Activated naive CD8-positive, alpha-beta T cell treated with anti-CD3 and anti-CD28 coated beads, Interleukin-2, amount 50 U/mL, for 24 hours (primary cell): ENCODE data around the gene SMARCD1.

Experiments
- ATAC-seq: fragments of 150-1000 bp; cut with Tn5 transposase; one replicate; pipeline ENCODE4 v1.10.0; 2021
- DNase-seq: peaks from one replicate; pipeline ENCODE4 v3.0.0; 2021
- H3K27ac Mint-ChIP-seq: one replicate; pipeline ENCODE4 v1.8.0; 2021; ENCODE audit warnings: mild to moderate bottlenecking, mixed read lengths
- H3K27me3 Mint-ChIP-seq: one replicate; pipeline ENCODE4 v1.8.0; 2021; ENCODE audit warnings: mixed read lengths
- H3K36me3 Mint-ChIP-seq: one replicate; pipeline ENCODE4 v1.8.0; 2021; ENCODE audit warnings: low read depth, mixed read lengths
- H3K4me1 Mint-ChIP-seq: one replicate; pipeline ENCODE4 v1.8.0; 2021; ENCODE audit warnings: mixed read lengths
- H3K4me3 Mint-ChIP-seq: one replicate; pipeline ENCODE4 v1.8.0; 2021; ENCODE audit warnings: mild to moderate bottlenecking, moderate library complexity, mixed read lengths
- H3K9me3 Mint-ChIP-seq: one replicate; pipeline ENCODE4 v1.8.0; 2021; ENCODE audit warnings: mixed read lengths

The SMARCD1 gene

GRCh38 chr12:50084775-50085614 lies at the start of gene SMARCD1:
SMARCD1 (plus strand) TSS chr12:50085342; CDS start chr12:50085370, 28 bp downstream.
- H3K27ac Mint-ChIP-seq, result peak within 1 kb of the TSS; percentile 96
- peak; percentile 88 for DNase-seq
- H3K4me3 Mint-ChIP-seq, result peak within 1 kb of the TSS; percentile 91
- no peaks in the 10 kb centered on the region for H3K9me3 Mint-ChIP-seq
- H3K27me3 Mint-ChIP-seq, result no peaks in the 10 kb centered on the region
- ATAC-seq, result peak; percentile 94
- H3K4me1 Mint-ChIP-seq, result peaks cover 45% of the 10 kb centered on the region
- H3K36me3 Mint-ChIP-seq, result peaks cover 19% of the 10 kb centered on the region

DNA sequence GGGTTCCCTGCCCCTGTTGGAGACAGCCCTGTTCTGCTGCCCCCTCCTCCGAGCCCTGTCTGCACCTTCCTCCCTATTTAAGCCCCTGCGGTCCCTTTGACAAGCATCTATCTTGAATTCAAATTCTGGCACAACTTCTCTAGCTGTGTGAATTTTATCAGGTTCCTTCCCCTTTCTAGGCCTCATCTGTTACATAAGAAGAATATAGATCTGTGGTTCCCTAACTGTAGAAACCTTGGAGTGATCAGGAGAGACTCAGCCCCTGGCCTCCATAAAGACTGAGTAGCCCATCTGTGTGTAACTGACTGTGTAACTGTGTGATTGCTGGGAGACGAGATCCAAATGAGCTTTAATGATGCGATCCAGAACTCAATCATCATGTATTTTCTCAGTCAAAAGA lies 46.8 kb upstream of the SMARCD1 start:
- H3K27me3 Mint-ChIP-seq, result peaks cover 8% of the 10 kb centered on the region
- no peak for ATAC-seq
- H3K27ac Mint-ChIP-seq, result no peak overlapping the region
- no peak overlapping the region for H3K4me3 Mint-ChIP-seq
- no peaks in the 10 kb centered on the region for H3K36me3 Mint-ChIP-seq
- no peaks in the 10 kb centered on the region for H3K9me3 Mint-ChIP-seq
- no peak for DNase-seq
- H3K4me1 Mint-ChIP-seq, result peaks cover 6% of the 10 kb centered on the region

DNA sequence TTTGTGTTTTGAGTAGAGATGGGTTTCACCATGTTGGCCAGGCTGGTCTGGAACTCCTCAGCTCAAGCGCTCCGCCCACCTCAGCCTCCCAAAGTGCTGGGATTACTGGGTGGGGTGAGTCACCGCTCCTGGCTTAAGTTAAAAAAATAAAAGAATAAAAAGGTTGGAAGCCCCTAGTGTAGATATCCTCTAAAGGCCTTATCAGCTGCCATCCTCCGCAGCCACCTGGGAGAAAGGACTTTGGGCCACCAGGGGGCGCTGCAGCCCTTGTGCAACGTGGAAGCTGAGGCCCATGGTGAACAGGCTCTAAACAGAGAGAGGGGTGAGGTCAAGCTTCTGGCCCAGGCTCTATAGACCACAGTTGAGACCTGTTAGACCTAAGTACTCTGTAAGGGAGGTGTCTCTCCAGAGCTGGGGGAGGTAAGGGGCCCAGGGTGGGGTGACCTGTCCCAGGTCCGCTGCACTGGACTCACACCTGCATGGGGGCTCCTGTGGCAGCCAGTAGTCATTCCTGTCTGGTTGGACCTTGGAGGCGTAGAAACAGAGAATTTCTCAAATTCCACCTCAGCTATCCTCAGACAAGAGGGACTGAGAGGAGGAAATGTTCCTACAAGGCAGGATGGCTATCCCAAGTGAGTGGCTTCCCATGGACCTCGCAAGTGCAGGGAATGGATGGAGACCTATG lies 45.8 kb upstream of the SMARCD1 start:
- Mint-ChIP-seq H3K27ac (no peak overlapping the region), H3K4me3 (no peak overlapping the region), H3K36me3 (no peaks in the 10 kb centered on the region), H3K27me3 (peaks cover 8% of the 10 kb centered on the region), H3K9me3 (no peaks in the 10 kb centered on the region), H3K4me1 (peaks cover 6% of the 10 kb centered on the region)
- DNase-seq (peak; percentile 95), ATAC-seq (peak; percentile 87)

- Mint-ChIP-seq H3K4me1 (peaks cover 6% of the 10 kb centered on the region), H3K4me3 (no peak overlapping the region), H3K36me3 (no peaks in the 10 kb centered on the region), H3K27ac (no peak overlapping the region), H3K27me3 (peaks cover 3% of the 10 kb centered on the region), H3K9me3 (no peaks in the 10 kb centered on the region)
- DNase-seq, result no peak
- no peak for ATAC-seq
These were observed 44.5 kb upstream of the SMARCD1 start for GRCh38 chr12:50040657-50041056.

GRCh38 chr12:50041062-50041860 lies 43.9 kb upstream of the SMARCD1 start:
- DNase-seq (no peak), ATAC-seq (no peak)
- no peaks in the 10 kb centered on the region for H3K9me3 Mint-ChIP-seq
- H3K36me3 Mint-ChIP-seq, result no peaks in the 10 kb centered on the region
- no peak overlapping the region for H3K27ac Mint-ChIP-seq
- H3K27me3 Mint-ChIP-seq, result no peaks in the 10 kb centered on the region
- peaks cover 6% of the 10 kb centered on the region for H3K4me1 Mint-ChIP-seq
- H3K4me3 Mint-ChIP-seq, result no peak overlapping the region

GRCh38 chr12:50041962-50042361 lies 43.2 kb upstream of the SMARCD1 start:
- DNase-seq (no peak), ATAC-seq (no peak)
- Mint-ChIP-seq H3K27me3 (no peaks in the 10 kb centered on the region), H3K4me3 (no peak overlapping the region), H3K4me1 (peaks cover 6% of the 10 kb centered on the region), H3K36me3 (no peaks in the 10 kb centered on the region), H3K9me3 (no peaks in the 10 kb centered on the region), H3K27ac (no peak overlapping the region)

DNA sequence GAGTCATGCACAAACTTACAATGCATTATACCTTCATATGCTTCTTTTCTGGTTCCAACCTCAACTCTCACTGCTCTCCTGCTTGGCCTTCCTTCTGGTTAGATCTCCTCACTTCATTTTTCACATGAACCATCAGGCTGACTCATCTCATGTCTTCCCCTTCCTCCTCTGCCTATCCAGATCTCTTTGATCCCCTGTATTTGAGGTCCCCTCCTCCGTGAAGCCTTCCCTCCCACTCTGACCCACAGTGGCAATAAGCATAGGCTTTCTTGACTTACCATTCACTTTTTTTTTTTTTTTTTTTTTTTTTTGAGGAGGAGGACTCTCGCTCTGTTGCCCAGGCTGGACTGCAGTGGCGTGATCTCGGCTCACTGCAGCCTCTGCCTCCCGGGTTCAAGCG lies 42.4 kb upstream of the SMARCD1 start:
- DNase-seq (no peak), ATAC-seq (peak; percentile 33)
- H3K36me3 Mint-ChIP-seq, result no peaks in the 10 kb centered on the region
- no peaks in the 10 kb centered on the region for H3K9me3 Mint-ChIP-seq
- H3K4me3 Mint-ChIP-seq, result no peak overlapping the region
- no peaks in the 10 kb centered on the region for H3K27me3 Mint-ChIP-seq
- peaks cover 6% of the 10 kb centered on the region for H3K4me1 Mint-ChIP-seq
- no peak overlapping the region for H3K27ac Mint-ChIP-seq

DNA sequence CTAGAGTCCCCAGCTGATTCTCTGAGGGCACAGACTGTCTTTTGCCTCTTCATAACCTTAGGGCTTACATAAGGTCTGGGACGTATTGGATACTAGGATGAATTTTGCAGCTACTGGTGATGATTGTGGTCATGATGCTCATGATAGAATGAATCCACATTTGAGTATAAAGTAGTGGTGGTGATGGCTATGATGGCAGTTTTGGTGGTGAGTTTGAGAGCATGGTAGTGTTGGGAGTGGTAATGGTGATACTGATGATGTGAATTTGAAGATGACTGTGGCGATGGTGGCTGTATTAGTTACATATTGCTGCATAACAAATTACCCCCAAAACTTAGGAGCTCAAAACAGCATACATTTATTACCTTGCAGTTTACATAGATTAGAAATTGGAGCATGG lies 41.8 kb upstream of the SMARCD1 start:
- H3K36me3 Mint-ChIP-seq, result no peaks in the 10 kb centered on the region
- H3K4me1 Mint-ChIP-seq, result peaks cover 6% of the 10 kb centered on the region
- no peak overlapping the region for H3K27ac Mint-ChIP-seq
- no peaks in the 10 kb centered on the region for H3K9me3 Mint-ChIP-seq
- no peak for ATAC-seq
- peaks cover under 1% of the 10 kb centered on the region for H3K27me3 Mint-ChIP-seq
- no peak for DNase-seq
- no peak overlapping the region for H3K4me3 Mint-ChIP-seq

- peaks cover 6% of the 10 kb centered on the region for H3K4me1 Mint-ChIP-seq
- ATAC-seq (peak; percentile 10), DNase-seq (no peak)
- no peak overlapping the region for H3K27ac Mint-ChIP-seq
- no peaks in the 10 kb centered on the region for H3K36me3 Mint-ChIP-seq
- H3K4me3 Mint-ChIP-seq, result no peak overlapping the region
- H3K27me3 Mint-ChIP-seq, result peaks cover 6% of the 10 kb centered on the region
- no peaks in the 10 kb centered on the region for H3K9me3 Mint-ChIP-seq
These were observed 41.3 kb upstream of the SMARCD1 start for GRCh38 chr12:50043854-50044253.

GRCh38 chr12:50047693-50048250 lies 37.4 kb upstream of the SMARCD1 start:
- H3K9me3 Mint-ChIP-seq, result no peaks in the 10 kb centered on the region
- ATAC-seq (no peak), DNase-seq (no peak)
- H3K4me1 Mint-ChIP-seq, result no peaks in the 10 kb centered on the region
- H3K27ac Mint-ChIP-seq, result no peak overlapping the region
- no peak overlapping the region for H3K4me3 Mint-ChIP-seq
- peaks cover 38% of the 10 kb centered on the region for H3K27me3 Mint-ChIP-seq
- H3K36me3 Mint-ChIP-seq, result no peaks in the 10 kb centered on the region

- ATAC-seq, result no peak
- Mint-ChIP-seq H3K36me3 (no peaks in the 10 kb centered on the region), H3K27ac (no peak overlapping the region), H3K4me1 (no peaks in the 10 kb centered on the region), H3K27me3 (peaks cover 46% of the 10 kb centered on the region), H3K9me3 (no peaks in the 10 kb centered on the region), H3K4me3 (no peak overlapping the region)
- DNase-seq, result no peak
These were observed 35.7 kb upstream of the SMARCD1 start for GRCh38 chr12:50049254-50050118.

GRCh38 chr12:50050119-50050385 lies 35.1 kb upstream of the SMARCD1 start:
- Mint-ChIP-seq H3K36me3 (no peaks in the 10 kb centered on the region), H3K4me1 (no peaks in the 10 kb centered on the region), H3K4me3 (no peak overlapping the region), H3K27ac (no peak overlapping the region), H3K9me3 (no peaks in the 10 kb centered on the region), H3K27me3 (peaks cover 46% of the 10 kb centered on the region)
- no peak for ATAC-seq
- no peak for DNase-seq

DNA sequence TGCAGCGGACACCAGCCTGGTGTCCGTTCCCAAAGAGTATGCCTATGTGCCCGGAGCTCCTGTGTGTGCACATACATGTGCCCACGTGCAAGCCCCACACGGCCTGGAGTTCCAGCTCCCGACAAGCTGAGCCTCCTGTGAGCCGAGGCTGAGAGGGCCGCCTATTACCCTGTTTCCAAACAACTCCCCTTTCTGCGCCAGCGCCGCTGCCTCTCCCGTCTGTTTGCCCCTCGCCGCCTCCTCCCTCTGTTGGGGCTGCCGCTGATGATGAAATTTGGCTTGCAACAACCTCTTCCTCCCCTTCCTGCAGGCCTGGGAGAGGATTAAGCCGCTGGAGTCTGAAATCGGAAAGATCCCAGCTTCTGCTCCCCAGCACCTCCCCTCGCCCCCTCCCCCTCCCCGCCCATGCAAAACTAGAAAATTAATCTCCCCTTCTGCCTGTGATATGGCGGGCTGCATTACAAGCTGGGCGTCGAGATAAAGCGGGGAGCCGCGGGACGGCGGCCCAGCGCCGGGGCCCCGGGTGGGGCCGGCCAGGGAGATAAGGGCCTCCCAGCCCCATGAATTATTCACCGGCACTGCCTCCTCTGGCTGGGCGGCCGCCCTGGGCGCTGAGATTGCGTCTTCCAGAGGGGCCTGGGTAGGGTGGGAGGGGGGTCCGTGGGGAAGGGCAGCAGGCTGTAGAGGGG lies 34.6 kb upstream of the SMARCD1 start:
- DNase-seq (no peak), ATAC-seq (no peak)
- no peaks in the 10 kb centered on the region for H3K36me3 Mint-ChIP-seq
- peaks cover 46% of the 10 kb centered on the region for H3K27me3 Mint-ChIP-seq
- no peaks in the 10 kb centered on the region for H3K4me1 Mint-ChIP-seq
- H3K9me3 Mint-ChIP-seq, result no peaks in the 10 kb centered on the region
- no peak overlapping the region for H3K4me3 Mint-ChIP-seq
- no peak overlapping the region for H3K27ac Mint-ChIP-seq
